H9 (cell line): ENCODE measurements around the gene SLC24A1. TPM values are rescaled to one million over a fixed set of nuclear protein-coding genes. Genes with fewer than 3 reads are reported as not detected.

Experiments
- DNase-seq: peaks from one replicate; pipeline ENCODE4 v3.0.0-alpha.2; 2017
- H2AFZ ChIP-seq: one replicate; pipeline ENCODE4 v1.6.1; 2013; ENCODE audit warnings: mild to moderate bottlenecking, low read length, control low read depth, moderate library complexity
- H2AK5ac ChIP-seq: 2 replicates; pipeline ENCODE4 v1.6.1; 2013; ENCODE audit warnings: low read length, control low read depth, mixed read lengths; ENCODE audit not compliant: insufficient read length
- H2BK120ac ChIP-seq: one replicate; pipeline ENCODE4 v1.6.1; 2013; ENCODE audit warnings: low read depth, mild to moderate bottlenecking, low read length, control low read depth, inconsistent platforms; ENCODE audit not compliant: poor library complexity, severe bottlenecking
- H2BK12ac ChIP-seq: 2 replicates; pipeline ENCODE4 v1.6.1; 2013; ENCODE audit warnings: low read length, control low read depth, mixed read lengths, low read depth; ENCODE audit not compliant: insufficient read length
- H2BK15ac ChIP-seq: 2 replicates; pipeline ENCODE4 v1.6.1; 2013; ENCODE audit warnings: low read depth, low read length, control low read depth
- H2BK20ac ChIP-seq: one replicate; pipeline ENCODE4 v1.6.1; 2013; ENCODE audit warnings: low read depth, mild to moderate bottlenecking, low read length, control low read depth, inconsistent platforms; ENCODE audit not compliant: poor library complexity, severe bottlenecking
- H2BK5ac ChIP-seq: 2 replicates; pipeline ENCODE4 v1.6.1; 2013; ENCODE audit warnings: low read length, control low read depth, mixed read lengths; ENCODE audit not compliant: insufficient read length
- H3K14ac ChIP-seq: 2 replicates; pipeline ENCODE4 v1.6.1; 2013; ENCODE audit warnings: low read length, control low read depth; ENCODE audit not compliant: insufficient read depth
- H3K18ac ChIP-seq: 2 replicates; pipeline ENCODE4 v1.6.1; 2013; ENCODE audit warnings: low read depth, mild to moderate bottlenecking, mixed read lengths, low read length, control low read depth; ENCODE audit not compliant: insufficient read length
- H3K23ac ChIP-seq: 2 replicates; pipeline ENCODE4 v1.6.1; 2013; ENCODE audit warnings: low read length, control low read depth, mixed read lengths, low read depth; ENCODE audit not compliant: insufficient read length
- H3K23me2 ChIP-seq: 2 replicates; pipeline ENCODE4 v1.6.1; 2013; ENCODE audit warnings: low read depth, mild to moderate bottlenecking, mixed read lengths, low read length, control low read depth; ENCODE audit not compliant: insufficient read length, poor library complexity, severe bottlenecking
- H3K27ac ChIP-seq: 2 replicates; pipeline ENCODE4 v1.5.1; 2013; ENCODE audit warnings: low read length, control low read depth, mixed read lengths, low read depth; ENCODE audit not compliant: insufficient read length
- H3K27me3 ChIP-seq: 2 replicates; pipeline ENCODE4 v1.6.1; 2013; ENCODE audit warnings: low read length, control low read depth, inconsistent platforms; ENCODE audit not compliant: insufficient read depth
- H3K4ac ChIP-seq: 2 replicates; pipeline ENCODE4 v1.6.1; 2013; ENCODE audit warnings: low read depth, mild to moderate bottlenecking, control low read depth, inconsistent platforms, low read length, moderate library complexity
- H3K4me1 ChIP-seq: 2 replicates; pipeline ENCODE4 v1.6.1; 2013; ENCODE audit warnings: low read length, control low read depth, inconsistent platforms; ENCODE audit not compliant: insufficient read depth
- H3K4me2 ChIP-seq: 2 replicates; pipeline ENCODE4 v1.6.1; 2013; ENCODE audit warnings: low read length, control low read depth, mixed read lengths; ENCODE audit not compliant: insufficient read length, insufficient read depth
- H3K56ac ChIP-seq: 2 replicates; pipeline ENCODE4 v1.6.1; 2013; ENCODE audit warnings: low read depth, mild to moderate bottlenecking, mixed read lengths, low read length, control low read depth; ENCODE audit not compliant: insufficient read length
- H3K79me1 ChIP-seq: 2 replicates; pipeline ENCODE4 v1.6.1; 2013; ENCODE audit warnings: low read depth, mild to moderate bottlenecking, moderate library complexity, low read length, control low read depth, inconsistent platforms; ENCODE audit not compliant: insufficient read depth, poor library complexity, severe bottlenecking
- H3K79me2 ChIP-seq: 2 replicates; pipeline ENCODE4 v1.6.1; 2013; ENCODE audit warnings: low read length, control low read depth, inconsistent platforms; ENCODE audit not compliant: insufficient read depth
- H3K9ac ChIP-seq: 2 replicates; pipeline ENCODE4 v1.6.1; 2013; ENCODE audit warnings: low read length, control low read depth, mixed read lengths; ENCODE audit not compliant: insufficient read length; ENCODE audit errors: extremely low read depth
- H3K9me3 ChIP-seq: one replicate; pipeline ENCODE4 v1.6.1; 2013; ENCODE audit warnings: low read depth, low read length, inconsistent platforms; ENCODE audit not compliant: control insufficient read depth
- H3T11ph ChIP-seq: one replicate; pipeline ENCODE4 v1.6.1; 2013; ENCODE audit warnings: mild to moderate bottlenecking, low read length, control low read depth, inconsistent platforms
- H4K20me1 ChIP-seq: one replicate; pipeline ENCODE4 v1.6.1; 2013; ENCODE audit not compliant: control insufficient read depth, insufficient read length, insufficient read depth
- H4K5ac ChIP-seq: 2 replicates; pipeline ENCODE4 v1.6.1; 2013; ENCODE audit warnings: low read depth, mild to moderate bottlenecking, mixed read lengths, low read length, control low read depth; ENCODE audit not compliant: insufficient read length
- H4K8ac ChIP-seq: replicated peaks from 2 replicates; pipeline ENCODE4 v1.6.1; 2013; ENCODE audit warnings: low read length, control low read depth, mixed read lengths, low read depth; ENCODE audit not compliant: insufficient read length
- H4K91ac ChIP-seq: 2 replicates; pipeline ENCODE4 v1.6.1; 2013; ENCODE audit warnings: low read depth, mild to moderate bottlenecking, moderate library complexity, mixed read lengths, low read length, control low read depth; ENCODE audit not compliant: insufficient read length
- H3K27ac Mint-ChIP-seq, 3 experiments: 2 replicates in 2 of 3; 3 replicates in 1 of 3; pipeline ENCODE4 v1.8.0; 2020 to 2021; ENCODE audit warnings: mixed read lengths in 3 of 3, mild to moderate bottlenecking in 1 of 3, moderate library complexity in 1 of 3
- H3K27me3 Mint-ChIP-seq: 2 replicates; pipeline ENCODE4 v1.8.0; 2021; ENCODE audit warnings: low read depth, mild to moderate bottlenecking, moderate library complexity, mixed read lengths
- H3K36me3 Mint-ChIP-seq, 3 experiments: 2 replicates in 2 of 3; 3 replicates in 1 of 3; pipeline ENCODE4 v1.8.0; 2020 to 2021; ENCODE audit warnings: low read depth in 3 of 3, mixed read lengths in 3 of 3; ENCODE audit not compliant: insufficient read depth in 1 of 3
- H3K4me1 Mint-ChIP-seq, 2 experiments: 2 replicates each; pipeline ENCODE4 v1.8.0; 2020; ENCODE audit warnings: mixed read lengths in 2 of 2
- H3K4me3 Mint-ChIP-seq, 2 experiments: 2 replicates in 1 of 2; 3 replicates in 1 of 2; pipeline ENCODE4 v1.8.0; 2020 to 2021; ENCODE audit warnings: mild to moderate bottlenecking in 2 of 2, mixed read lengths in 2 of 2, moderate library complexity in 1 of 2
- H3K9me3 Mint-ChIP-seq, 2 experiments: 2 replicates in 1 of 2; 3 replicates in 1 of 2; pipeline ENCODE4 v1.8.0; 2020; ENCODE audit warnings: mild to moderate bottlenecking in 2 of 2, mixed read lengths in 2 of 2, moderate library complexity in 1 of 2
- CTCF ChIP-seq: fragments of 200-600 bp; sonication (generic); conservative IDR thresholded peaks from 3 replicates; pipeline ENCODE4 v1.8.0; 2021; ENCODE audit warnings: antibody characterized with exemption, mild to moderate bottlenecking
- total RNA-seq: library from RNA; stranded (reverse); gene quantifications from 2 replicates; pipeline ENCODE4 v1.2.1, GENCODE V29; 2021

The SLC24A1 gene
- total RNA-seq, 1 experiment from 2014 or later = 8.6 TPM

GRCh38 chr15:65584241-65584640 lies 37.5 kb upstream of the SLC24A1 start:
- no peak overlapping the region for H3T11ph ChIP-seq
- H4K8ac ChIP-seq = no peak overlapping the region
- no peak for DNase-seq
- no peak overlapping the region for H3K9ac ChIP-seq
- Mint-ChIP-seq H3K36me3 (peaks cover 10 to 72% (median 56%) of the 10 kb centered on the region in 3 experiments; a peak in 6 of 7 replicates), H3K27me3 (no peaks in the 10 kb centered on the region), H3K27ac (no peak overlapping the region), H3K4me1 (peaks cover 0 to 13% of the 10 kb centered on the region in 2 experiments; a peak in 2 of 4 replicates), H3K4me3 (no peak overlapping the region), H3K9me3 (no peaks in the 10 kb centered on the region)
- no peak overlapping the region for H4K5ac ChIP-seq
- no peaks in the 10 kb centered on the region for H3K27me3 ChIP-seq
- H2BK120ac ChIP-seq = no peak overlapping the region
- no peak overlapping the region for H2AK5ac ChIP-seq
- H2BK20ac ChIP-seq = no peak overlapping the region
- H3K9me3 ChIP-seq = no peaks in the 10 kb centered on the region
- no peak overlapping the region for H3K56ac ChIP-seq
- no peak overlapping the region for H3K23ac ChIP-seq
- H2AFZ ChIP-seq = no peak overlapping the region
- no peaks in the 10 kb centered on the region for H4K20me1 ChIP-seq
- no peak overlapping the region for H3K27ac ChIP-seq
- no peak overlapping the region for H4K91ac ChIP-seq
- TF ChIP-seq CTCF = no peak
- H2BK15ac ChIP-seq = no peak overlapping the region
- H3K14ac ChIP-seq = no peak overlapping the region
- H3K4ac ChIP-seq = no peak overlapping the region
- H3K18ac ChIP-seq = no peak overlapping the region
- no peak overlapping the region for H2BK12ac ChIP-seq
- no peaks in the 10 kb centered on the region for H3K23me2 ChIP-seq
- H2BK5ac ChIP-seq = no peak overlapping the region
- H3K79me1 ChIP-seq = no peaks in the 10 kb centered on the region
- H3K79me2 ChIP-seq = no peaks in the 10 kb centered on the region
- H3K4me1 ChIP-seq = no peaks in the 10 kb centered on the region
- H3K4me2 ChIP-seq = no peak overlapping the region
